SH-SY5Y (cell line): ENCODE results near the gene TSPAN5.

Experiments
- GATA2 ChIP-seq: IDR thresholded peaks from 2 replicates; pipeline ENCODE4 v1.6.1; 2011; ENCODE audit warnings: mild to moderate bottlenecking, low read depth, low read length
- GATA3 ChIP-seq: IDR thresholded peaks from 2 replicates; pipeline ENCODE4 v1.6.1; 2011; ENCODE audit warnings: low read depth, mild to moderate bottlenecking, low read length, moderate library complexity

The TSPAN5 gene

GRCh38 chr4:98572697-98573096, 85.7 kb downstream of the TSPAN5 start:
- no peak for TF ChIP-seq GATA2
- TF ChIP-seq GATA3 = no peak

- TF ChIP-seq GATA3 = no peak
- TF ChIP-seq GATA2 = no peak
Observed at GRCh38 chr4:98571161-98571786, 87.1 kb downstream of the TSPAN5 start.

- TF ChIP-seq GATA3 (no peak), GATA2 (no peak)
Observed at GRCh38 chr4:98570151-98570797, 88.1 kb downstream of the TSPAN5 start.

GRCh38 chr4:98568941-98569663, 89.3 kb downstream of the TSPAN5 start:
- no peak for TF ChIP-seq GATA3
- no peak for TF ChIP-seq GATA2

- TF ChIP-seq GATA2 (no peak), GATA3 (no peak)
Observed at GRCh38 chr4:98567611-98568010, 90.8 kb downstream of the TSPAN5 start.

- TF ChIP-seq GATA2 (no peak), GATA3 (no peak)
Observed at GRCh38 chr4:98566361-98567008, 91.9 kb downstream of the TSPAN5 start.

- no peak for TF ChIP-seq GATA2
- no peak for TF ChIP-seq GATA3
Observed at GRCh38 chr4:98565681-98566301, 92.6 kb downstream of the TSPAN5 start.

- no peak for TF ChIP-seq GATA3
- no peak for TF ChIP-seq GATA2
Observed at GRCh38 chr4:98564852-98565251, 93.6 kb downstream of the TSPAN5 start.

GRCh38 chr4:98560321-98560720, 98.1 kb downstream of the TSPAN5 start:
- no peak for TF ChIP-seq GATA2
- no peak for TF ChIP-seq GATA3

- TF ChIP-seq GATA2 = no peak
- no peak for TF ChIP-seq GATA3
Observed at GRCh38 chr4:98558471-98559169, 99.8 kb downstream of the TSPAN5 start.

- no peak for TF ChIP-seq GATA3
- no peak for TF ChIP-seq GATA2
Observed at GRCh38 chr4:98557194-98557892, 101.1 kb downstream of the TSPAN5 start.

- no peak for TF ChIP-seq GATA3
- no peak for TF ChIP-seq GATA2
Observed at GRCh38 chr4:98556451-98556850, 102.0 kb downstream of the TSPAN5 start.
